Skeletal muscle tissue (tissue), 4 donors: Measurements from ENCODE around the gene ASIC1. TPM values are rescaled to one million over a fixed set of nuclear protein-coding genes. Genes with fewer than 3 reads are reported as not detected.
"Not testable (repeated sequence)": the region's sequence is repeated elsewhere in the genome, so short reads cannot be mapped to it uniquely, and the experiment has no call there.

Experiments
- H3K27ac ChIP-seq: one replicate; pipeline ENCODE4 v1.7.0; 2013; ENCODE audit warnings: mild to moderate bottlenecking, low read depth, low read length, inconsistent platforms
- H3K27me3 ChIP-seq, 3 donors: one replicate each; pipeline ENCODE4 v1.7.0; 2013; ENCODE audit warnings: low read length in 3 of 3; ENCODE audit not compliant: control insufficient read depth in 3 of 3, insufficient read depth in 3 of 3
- H3K36me3 ChIP-seq, 3 donors: one replicate each; pipeline ENCODE4 v1.7.0; 2013; ENCODE audit warnings: low read length in 3 of 3; ENCODE audit not compliant: control insufficient read depth in 3 of 3, insufficient read depth in 3 of 3
- H3K4me1 ChIP-seq, 3 donors: one replicate each; pipeline ENCODE4 v1.7.0; 2013; ENCODE audit warnings: low read length in 3 of 3, mild to moderate bottlenecking in 3 of 3; ENCODE audit not compliant: control insufficient read depth in 3 of 3, insufficient read depth in 3 of 3
- H3K4me3 ChIP-seq, 3 donors: one replicate each; pipeline ENCODE4 v1.7.0; 2013; ENCODE audit warnings: low read length in 3 of 3
- H3K9ac ChIP-seq, 3 donors: one replicate each; pipeline ENCODE4 v1.7.0; 2013; ENCODE audit warnings: low read length in 3 of 3, mild to moderate bottlenecking in 3 of 3, moderate library complexity in 2 of 3, low read depth in 1 of 3
- H3K9me3 ChIP-seq, 3 donors: one replicate each; pipeline ENCODE4 v1.7.0; 2013; ENCODE audit warnings: low read length in 3 of 3; ENCODE audit not compliant: control insufficient read depth in 3 of 3
- total RNA-seq: library from RNA; depleted of rRNA; stranded (reverse); fragments of >200 nt; gene quantifications from one replicate; pipeline ENCODE4 v1.2.3, GENCODE V29; 2014
- donor health status: Osteomylitis.

Gene ASIC1
- total RNA-seq, 1 donor from 2014 or later: 2.6 TPM

GRCh38 chr12:50022903-50023302 lies 34.5 kb upstream of the ASIC1 start:
- no peak overlapping the region for H3K4me3 ChIP-seq
- H3K36me3 ChIP-seq: no peaks in the 10 kb centered on the region
- H3K4me1 ChIP-seq: peaks cover 3 to 6% (median 6%) of the 10 kb centered on the region in 3 donors
- H3K9me3 ChIP-seq: no peaks in the 10 kb centered on the region
- H3K27me3 ChIP-seq: no peaks in the 10 kb centered on the region
- no peak overlapping the region for H3K9ac ChIP-seq
- no peak overlapping the region for H3K27ac ChIP-seq

- H3K4me3 ChIP-seq: no peak overlapping the region
- H3K27ac ChIP-seq: no peak overlapping the region
- no peaks in the 10 kb centered on the region for H3K36me3 ChIP-seq
- peaks cover 3 to 6% (median 6%) of the 10 kb centered on the region in 3 donors for H3K4me1 ChIP-seq
- H3K27me3 ChIP-seq: no peaks in the 10 kb centered on the region
- H3K9ac ChIP-seq: peak overlapping the region in 1 of 3 donors; percentile 77
- H3K9me3 ChIP-seq: no peaks in the 10 kb centered on the region
These were observed 33.2 kb upstream of the ASIC1 start for GRCh38 chr12:50024227-50024626.

GRCh38 chr12:50024805-50025186 lies 32.6 kb upstream of the ASIC1 start:
- Histone ChIP-seq H3K27me3 (no peaks in the 10 kb centered on the region), H3K9me3 (no peaks in the 10 kb centered on the region), H3K27ac (no peak overlapping the region), H3K36me3 (no peaks in the 10 kb centered on the region), H3K4me3 (peak overlapping the region; percentile 72 to 91 (median 83)), H3K4me1 (peaks cover 3 to 6% (median 6%) of the 10 kb centered on the region in 3 donors), H3K9ac (peak overlapping the region; percentile 61 to 77 (median 71))

DNA sequence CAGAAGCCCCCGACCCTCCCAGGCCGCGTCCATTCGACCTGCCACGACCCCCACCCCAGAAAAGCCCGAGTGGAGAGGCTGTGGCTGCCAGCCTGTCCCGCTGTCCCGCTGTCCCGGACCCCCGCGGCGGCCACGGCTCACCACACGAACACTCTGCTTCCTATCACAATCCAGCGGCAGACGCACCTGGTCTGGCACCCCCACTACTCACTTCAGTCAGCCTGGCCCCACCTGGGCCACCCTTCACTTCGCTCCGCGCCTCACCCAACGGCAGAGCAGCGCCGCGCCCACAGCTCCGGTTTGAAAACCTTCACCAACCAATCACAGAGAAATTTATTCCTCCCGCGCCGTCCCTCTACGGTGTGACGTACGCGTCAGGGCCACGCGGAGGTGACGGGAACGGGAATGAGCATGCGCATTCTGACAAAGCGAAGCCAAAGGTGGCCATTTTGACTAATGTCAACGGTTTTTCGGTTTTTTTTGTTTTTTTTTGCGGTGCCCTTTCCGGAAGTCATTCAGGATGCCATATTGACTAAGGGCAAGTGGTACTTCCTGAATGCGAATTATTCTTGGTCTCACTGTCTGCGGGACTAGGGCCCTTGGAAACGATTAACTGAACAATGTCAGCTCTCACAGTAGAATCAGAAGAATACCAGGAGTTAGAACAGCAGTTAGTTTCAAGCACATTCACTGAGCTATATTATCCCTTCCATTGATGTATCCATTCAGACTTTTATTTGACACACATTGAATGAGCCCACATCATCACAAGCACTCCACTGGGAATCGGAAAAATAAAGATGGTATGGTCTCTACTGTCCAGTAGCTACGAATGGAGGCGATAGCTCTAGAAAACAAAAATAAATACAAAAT lies 32.0 kb upstream of the ASIC1 start, which contains the start of gene RACGAP1:
RACGAP1 (minus strand) TSS at position 308 of the 873 bp plus-strand sequence. CDS start 8,779 bp downstream, outside the sequence.
- no peak within 1 kb of the TSS for H3K27ac ChIP-seq
- peak within 1 kb of the TSS; percentile 72 to 91 (median 83) for H3K4me3 ChIP-seq
- peak within 1 kb of the TSS; percentile 61 to 77 (median 71) for H3K9ac ChIP-seq
- H3K27me3 ChIP-seq: no peaks in the 10 kb centered on the region
- H3K36me3 ChIP-seq: no peaks in the 10 kb centered on the region
- H3K9me3 ChIP-seq: no peaks in the 10 kb centered on the region
- H3K4me1 ChIP-seq: peaks cover 3 to 6% (median 6%) of the 10 kb centered on the region in 3 donors

DNA sequence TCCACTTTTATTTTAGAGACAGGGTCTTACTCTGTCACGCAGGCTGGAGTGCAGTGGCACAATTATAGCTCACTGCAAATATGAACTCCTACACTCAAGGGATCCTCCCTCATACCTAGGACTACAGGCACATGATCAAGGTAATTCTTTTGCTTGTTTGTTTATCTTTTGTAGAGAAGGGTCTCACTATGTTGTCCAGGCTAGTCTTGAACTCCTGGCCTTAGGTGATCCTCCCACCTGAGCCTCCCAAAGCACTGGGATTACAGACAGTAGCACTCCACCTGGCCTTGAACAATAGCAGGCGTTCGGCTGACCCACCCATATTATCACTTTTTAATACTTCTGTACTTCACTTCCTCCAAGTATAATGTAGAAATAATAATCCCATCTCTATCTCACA lies 30.7 kb upstream of the ASIC1 start:
- Histone ChIP-seq H3K27ac (no peak overlapping the region), H3K9ac (no peak overlapping the region), H3K36me3 (no peaks in the 10 kb centered on the region), H3K4me3 (no peak overlapping the region), H3K4me1 (peaks cover 3 to 6% (median 6%) of the 10 kb centered on the region in 3 donors), H3K9me3 (no peaks in the 10 kb centered on the region), H3K27me3 (no peaks in the 10 kb centered on the region)

DNA sequence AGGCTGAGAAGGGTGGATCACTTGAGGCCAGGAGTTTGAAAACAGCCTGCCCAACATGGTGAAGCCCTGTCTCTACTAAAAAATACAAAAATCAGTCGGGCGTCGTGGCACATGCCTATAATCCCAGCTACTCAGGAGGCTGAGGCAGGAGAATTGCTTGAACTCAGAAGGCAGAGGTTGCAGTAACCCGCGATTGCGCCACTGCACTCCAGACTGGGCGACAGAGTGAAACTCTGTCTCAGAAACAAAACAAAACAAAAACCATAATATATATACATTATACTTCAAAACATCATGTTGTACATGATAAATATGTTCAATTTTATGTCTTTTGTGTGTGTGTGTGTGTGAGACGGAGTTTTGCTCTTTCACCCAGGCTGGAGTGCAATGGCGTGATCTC lies 26.9 kb upstream of the ASIC1 start:
- H3K27ac ChIP-seq, H3K9me3 ChIP-seq, H3K4me1 ChIP-seq, H3K4me3 ChIP-seq, H3K9ac ChIP-seq, H3K36me3 ChIP-seq: not testable (repeated sequence)
- H3K27me3 ChIP-seq: peaks cover 10% of the 10 kb centered on the region in 3 donors

DNA sequence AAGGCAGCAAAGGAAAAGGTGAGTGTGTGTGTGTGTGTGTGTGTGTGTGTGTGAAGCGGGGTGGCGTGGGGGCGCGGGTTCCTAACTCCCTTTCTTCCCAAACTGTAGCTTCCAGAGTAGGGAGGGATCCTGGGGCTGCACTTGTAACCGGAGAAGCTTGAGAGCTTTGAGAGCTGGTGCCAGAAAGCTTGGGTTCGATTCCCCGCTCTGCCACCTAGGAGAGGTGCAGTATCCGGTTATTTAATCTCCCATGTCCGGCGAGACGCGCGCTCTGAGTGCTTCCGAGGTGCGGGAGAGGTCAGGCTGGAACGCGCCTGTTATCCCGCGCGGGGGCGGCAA lies 24.9 kb upstream of the ASIC1 start:
- H3K27me3 ChIP-seq: peaks cover 10 to 17% (median 10%) of the 10 kb centered on the region in 3 donors
- no peaks in the 10 kb centered on the region for H3K9me3 ChIP-seq
- H3K36me3 ChIP-seq: no peaks in the 10 kb centered on the region
- H3K9ac ChIP-seq: no peak overlapping the region
- H3K27ac ChIP-seq: no peak overlapping the region
- H3K4me3 ChIP-seq: peak overlapping the region in 1 of 3 donors; percentile 31
- no peaks in the 10 kb centered on the region for H3K4me1 ChIP-seq

DNA sequence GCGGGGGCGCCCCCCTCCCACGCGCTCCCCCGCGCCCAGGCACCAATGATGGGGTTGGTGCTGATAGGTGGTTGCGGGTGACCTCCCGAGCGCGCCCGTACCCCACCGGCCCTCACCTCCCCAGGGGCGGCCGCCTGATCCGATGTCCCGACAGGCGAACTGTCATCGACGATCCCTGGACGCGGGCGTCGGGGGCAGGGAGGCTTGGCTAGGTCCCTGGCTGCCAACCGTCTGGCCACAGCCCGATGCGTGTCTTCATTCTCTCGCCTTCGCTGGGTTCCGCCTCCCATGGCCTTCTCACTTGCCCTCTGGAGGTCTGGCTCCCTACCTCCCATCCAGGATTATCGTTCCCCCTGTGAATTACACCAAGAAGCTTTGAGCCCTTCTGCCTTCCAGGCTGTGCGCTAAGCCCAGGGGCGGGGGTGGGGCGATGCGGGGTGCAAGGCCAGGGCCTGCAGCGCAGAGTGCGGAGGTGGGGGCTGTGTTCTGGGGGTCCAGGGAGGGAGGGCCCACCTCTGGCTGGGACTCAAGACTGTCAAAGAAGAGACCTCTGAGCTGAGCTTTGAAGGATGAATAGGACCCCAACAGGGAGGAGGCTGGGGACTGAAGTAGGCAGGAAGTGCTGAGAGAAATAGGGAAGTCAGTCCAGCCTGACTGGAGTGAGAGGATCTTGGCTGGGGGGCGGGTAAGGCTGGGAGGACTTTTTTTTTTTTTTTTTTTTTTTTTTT lies 24.4 kb upstream of the ASIC1 start:
- no peaks in the 10 kb centered on the region for H3K4me1 ChIP-seq
- H3K9me3 ChIP-seq: no peaks in the 10 kb centered on the region
- H3K9ac ChIP-seq: no peak overlapping the region
- peak overlapping the region in 2 of 3 donors; percentile 31 to 56 for H3K4me3 ChIP-seq
- H3K36me3 ChIP-seq: no peaks in the 10 kb centered on the region
- H3K27ac ChIP-seq: no peak overlapping the region
- H3K27me3 ChIP-seq: peaks cover 10 to 17% (median 10%) of the 10 kb centered on the region in 3 donors

DNA sequence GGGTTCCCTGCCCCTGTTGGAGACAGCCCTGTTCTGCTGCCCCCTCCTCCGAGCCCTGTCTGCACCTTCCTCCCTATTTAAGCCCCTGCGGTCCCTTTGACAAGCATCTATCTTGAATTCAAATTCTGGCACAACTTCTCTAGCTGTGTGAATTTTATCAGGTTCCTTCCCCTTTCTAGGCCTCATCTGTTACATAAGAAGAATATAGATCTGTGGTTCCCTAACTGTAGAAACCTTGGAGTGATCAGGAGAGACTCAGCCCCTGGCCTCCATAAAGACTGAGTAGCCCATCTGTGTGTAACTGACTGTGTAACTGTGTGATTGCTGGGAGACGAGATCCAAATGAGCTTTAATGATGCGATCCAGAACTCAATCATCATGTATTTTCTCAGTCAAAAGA lies 19.1 kb upstream of the ASIC1 start:
- Histone ChIP-seq H3K27ac (no peak overlapping the region), H3K9me3 (no peaks in the 10 kb centered on the region), H3K9ac (no peak overlapping the region), H3K27me3 (peaks cover 0 to 7% (median 0%) of the 10 kb centered on the region in 3 donors), H3K4me3 (no peak overlapping the region), H3K4me1 (no peaks in the 10 kb centered on the region), H3K36me3 (no peaks in the 10 kb centered on the region)
